Parathyroid adenoma (tissue), 2 donors: ENCODE results near the gene USP14.

Experiments used
- H2AFZ ChIP-seq: fragments of 300-600 bp; sonication (generic); one replicate; pipeline ENCODE4 v1.7.0; 2017; ENCODE audit warnings: antibody characterized with exemption, mild to moderate bottlenecking
- H3K27ac ChIP-seq: fragments of 300-600 bp; sonication (generic); one replicate; pipeline ENCODE4 v1.7.0; 2017
- H3K27me3 ChIP-seq: fragments of 300-600 bp; sonication (generic); one replicate; pipeline ENCODE4 v1.7.0; 2017; ENCODE audit warnings: low read length; ENCODE audit not compliant: control insufficient read depth, insufficient read depth
- H3K36me3 ChIP-seq: fragments of 300-600 bp; sonication (generic); one replicate; pipeline ENCODE4 v1.7.0; 2017; ENCODE audit warnings: low read length; ENCODE audit not compliant: control insufficient read depth, insufficient read depth
- H3K4me1 ChIP-seq: fragments of 300-600 bp; sonication (generic); one replicate; pipeline ENCODE4 v1.7.0; 2017; ENCODE audit warnings: control low read depth
- H3K4me2 ChIP-seq: fragments of 300-600 bp; sonication (generic); one replicate; pipeline ENCODE4 v1.7.0; 2017; ENCODE audit warnings: low read length
- H3K4me3 ChIP-seq: fragments of 300-600 bp; sonication (generic); one replicate; pipeline ENCODE4 v1.7.0; 2017; ENCODE audit warnings: low read depth, low read length
- H3K79me2 ChIP-seq: fragments of 300-600 bp; sonication (generic); one replicate; pipeline ENCODE4 v1.7.0; 2017; ENCODE audit warnings: control low read depth
- H3K9ac ChIP-seq: fragments of 300-600 bp; sonication (generic); one replicate; pipeline ENCODE4 v1.7.0; 2017; ENCODE audit warnings: mild to moderate bottlenecking
- H3K9me3 ChIP-seq: fragments of 300-600 bp; sonication (generic); one replicate; pipeline ENCODE4 v1.7.0; 2017; ENCODE audit warnings: low read length; ENCODE audit not compliant: control insufficient read depth
- CTCF ChIP-seq: fragments of 300-600 bp; sonication (generic); IDR thresholded peaks from one replicate; pipeline ENCODE4 v1.7.0; 2017; ENCODE audit warnings: antibody characterized with exemption, mild to moderate bottlenecking
- donor health status: primary hyperparathyroidism.

The USP14 gene

GRCh38 chr18:179499-179898 is 21.1 kb downstream of the USP14 start:
- H3K4me2 ChIP-seq: no peak overlapping the region

GRCh38 chr18:181711-182110 is 23.4 kb downstream of the USP14 start:
- H3K4me2 ChIP-seq: no peak overlapping the region
- H3K4me1 ChIP-seq: no peaks in the 10 kb centered on the region
- no peak for TF ChIP-seq CTCF
- no peaks in the 10 kb centered on the region for H3K9me3 ChIP-seq
- H2AFZ ChIP-seq: no peak overlapping the region
- no peak overlapping the region for H3K27ac ChIP-seq
- peaks cover 8% of the 10 kb centered on the region for H3K79me2 ChIP-seq
- H3K4me3 ChIP-seq: no peak overlapping the region
- H3K9ac ChIP-seq: no peak overlapping the region
- H3K36me3 ChIP-seq: no peaks in the 10 kb centered on the region
- no peaks in the 10 kb centered on the region for H3K27me3 ChIP-seq

More at GRCh38 chr18:179499-179898, 21.1 kb downstream of the USP14 start:
- Histone ChIP-seq H3K4me1 (no peaks in the 10 kb centered on the region), H3K27ac (no peak overlapping the region), H3K9me3 (no peaks in the 10 kb centered on the region), H3K4me3 (no peak overlapping the region), H2AFZ (no peak overlapping the region), H3K27me3 (no peaks in the 10 kb centered on the region), H3K9ac (no peak overlapping the region), H3K79me2 (peaks cover 2% of the 10 kb centered on the region), H3K36me3 (no peaks in the 10 kb centered on the region)
- TF ChIP-seq CTCF: no peak

GRCh38 chr18:183769-184168 is 25.4 kb downstream of the USP14 start:
- H3K9ac ChIP-seq: no peak overlapping the region
- no peak for TF ChIP-seq CTCF
- peaks cover 5% of the 10 kb centered on the region for H3K4me1 ChIP-seq
- H3K79me2 ChIP-seq: peaks cover 19% of the 10 kb centered on the region
- H3K27me3 ChIP-seq: no peaks in the 10 kb centered on the region
- no peak overlapping the region for H3K4me3 ChIP-seq
- H3K4me2 ChIP-seq: no peak overlapping the region
- H3K27ac ChIP-seq: no peak overlapping the region
- no peaks in the 10 kb centered on the region for H3K9me3 ChIP-seq
- H2AFZ ChIP-seq: no peak overlapping the region
- H3K36me3 ChIP-seq: no peaks in the 10 kb centered on the region

GRCh38 chr18:189254-189653 is 30.9 kb downstream of the USP14 start:
- no peak overlapping the region for H3K9ac ChIP-seq
- H3K27me3 ChIP-seq: no peaks in the 10 kb centered on the region
- no peak overlapping the region for H3K4me3 ChIP-seq
- no peaks in the 10 kb centered on the region for H3K36me3 ChIP-seq
- H3K4me2 ChIP-seq: no peak overlapping the region
- peaks cover 11% of the 10 kb centered on the region for H3K4me1 ChIP-seq
- no peak overlapping the region for H2AFZ ChIP-seq
- H3K79me2 ChIP-seq: peaks cover 41% of the 10 kb centered on the region
- no peak for TF ChIP-seq CTCF
- no peaks in the 10 kb centered on the region for H3K9me3 ChIP-seq
- H3K27ac ChIP-seq: no peak overlapping the region

- H3K9ac ChIP-seq: no peak overlapping the region
- H3K4me3 ChIP-seq: no peak overlapping the region
- peaks cover 11% of the 10 kb centered on the region for H3K4me1 ChIP-seq
- no peak for TF ChIP-seq CTCF
- H3K27ac ChIP-seq: no peak overlapping the region
- peaks cover 40% of the 10 kb centered on the region for H3K79me2 ChIP-seq
- H3K9me3 ChIP-seq: no peaks in the 10 kb centered on the region
- no peaks in the 10 kb centered on the region for H3K36me3 ChIP-seq
- no peak overlapping the region for H2AFZ ChIP-seq
- H3K27me3 ChIP-seq: no peaks in the 10 kb centered on the region
- H3K4me2 ChIP-seq: no peak overlapping the region
Measured at GRCh38 chr18:191725-192124, 33.4 kb downstream of the USP14 start.
